G401.6 (cell line): ENCODE measurements around the gene SMARCA1.
"Not testable (repeated sequence)": the region's sequence is repeated elsewhere in the genome, so short reads cannot be mapped to it uniquely, and the experiment has no call there.

Experiments used
- FAIRE-seq: peaks from 2 replicates; lab custom pipeline; 2012; peaks lifted over from hg19 to GRCh38; lab: Jason Lieb, UNC

The SMARCA1 gene, protein sequence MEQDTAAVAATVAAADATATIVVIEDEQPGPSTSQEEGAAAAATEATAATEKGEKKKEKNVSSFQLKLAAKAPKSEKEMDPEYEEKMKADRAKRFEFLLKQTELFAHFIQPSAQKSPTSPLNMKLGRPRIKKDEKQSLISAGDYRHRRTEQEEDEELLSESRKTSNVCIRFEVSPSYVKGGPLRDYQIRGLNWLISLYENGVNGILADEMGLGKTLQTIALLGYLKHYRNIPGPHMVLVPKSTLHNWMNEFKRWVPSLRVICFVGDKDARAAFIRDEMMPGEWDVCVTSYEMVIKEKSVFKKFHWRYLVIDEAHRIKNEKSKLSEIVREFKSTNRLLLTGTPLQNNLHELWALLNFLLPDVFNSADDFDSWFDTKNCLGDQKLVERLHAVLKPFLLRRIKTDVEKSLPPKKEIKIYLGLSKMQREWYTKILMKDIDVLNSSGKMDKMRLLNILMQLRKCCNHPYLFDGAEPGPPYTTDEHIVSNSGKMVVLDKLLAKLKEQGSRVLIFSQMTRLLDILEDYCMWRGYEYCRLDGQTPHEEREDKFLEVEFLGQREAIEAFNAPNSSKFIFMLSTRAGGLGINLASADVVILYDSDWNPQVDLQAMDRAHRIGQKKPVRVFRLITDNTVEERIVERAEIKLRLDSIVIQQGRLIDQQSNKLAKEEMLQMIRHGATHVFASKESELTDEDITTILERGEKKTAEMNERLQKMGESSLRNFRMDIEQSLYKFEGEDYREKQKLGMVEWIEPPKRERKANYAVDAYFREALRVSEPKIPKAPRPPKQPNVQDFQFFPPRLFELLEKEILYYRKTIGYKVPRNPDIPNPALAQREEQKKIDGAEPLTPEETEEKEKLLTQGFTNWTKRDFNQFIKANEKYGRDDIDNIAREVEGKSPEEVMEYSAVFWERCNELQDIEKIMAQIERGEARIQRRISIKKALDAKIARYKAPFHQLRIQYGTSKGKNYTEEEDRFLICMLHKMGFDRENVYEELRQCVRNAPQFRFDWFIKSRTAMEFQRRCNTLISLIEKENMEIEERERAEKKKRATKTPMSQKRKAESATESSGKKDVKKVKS

DNA sequence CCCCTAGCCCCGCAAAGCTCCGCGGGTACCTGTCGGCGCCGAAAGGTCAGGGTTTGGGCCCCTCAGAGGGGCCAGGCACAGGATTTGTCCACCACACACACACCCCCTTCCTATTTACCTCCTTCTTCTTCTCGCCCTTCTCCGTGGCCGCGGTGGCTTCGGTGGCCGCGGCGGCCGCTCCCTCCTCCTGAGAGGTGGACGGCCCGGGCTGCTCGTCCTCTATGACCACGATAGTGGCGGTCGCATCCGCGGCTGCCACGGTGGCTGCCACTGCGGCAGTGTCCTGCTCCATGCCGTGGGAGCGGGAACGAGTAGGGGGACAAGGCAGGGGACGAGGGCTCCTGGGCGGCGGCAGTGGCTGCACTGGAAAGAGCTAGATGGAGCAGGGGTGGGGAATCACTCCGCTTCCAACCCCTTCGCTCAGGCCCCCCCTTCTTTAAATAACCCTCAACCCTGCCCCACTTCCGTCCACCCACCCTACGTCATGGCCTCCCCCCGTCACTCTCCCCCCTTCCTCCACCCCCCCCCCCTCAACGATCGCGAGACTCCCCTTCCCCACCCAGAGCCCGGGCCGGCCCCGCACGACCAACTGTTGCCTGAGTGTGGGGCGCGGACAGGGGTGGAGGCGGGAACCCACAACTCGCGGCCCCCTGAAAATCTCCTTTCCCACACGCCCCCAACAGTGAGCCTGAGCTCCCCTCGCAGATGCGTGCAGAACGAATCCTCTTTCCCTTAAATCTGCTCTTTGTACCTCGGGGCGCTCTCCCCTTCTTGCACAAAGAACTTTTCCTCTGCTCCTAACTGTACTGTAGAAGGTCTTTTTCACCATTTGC, at the start of gene SMARCA1:
TSS of gene SMARCA1 (minus strand) at position 412 of the 833 bp plus-strand sequence. CDS start at position 292, 120 bp downstream.
- no peak for FAIRE-seq

DNA sequence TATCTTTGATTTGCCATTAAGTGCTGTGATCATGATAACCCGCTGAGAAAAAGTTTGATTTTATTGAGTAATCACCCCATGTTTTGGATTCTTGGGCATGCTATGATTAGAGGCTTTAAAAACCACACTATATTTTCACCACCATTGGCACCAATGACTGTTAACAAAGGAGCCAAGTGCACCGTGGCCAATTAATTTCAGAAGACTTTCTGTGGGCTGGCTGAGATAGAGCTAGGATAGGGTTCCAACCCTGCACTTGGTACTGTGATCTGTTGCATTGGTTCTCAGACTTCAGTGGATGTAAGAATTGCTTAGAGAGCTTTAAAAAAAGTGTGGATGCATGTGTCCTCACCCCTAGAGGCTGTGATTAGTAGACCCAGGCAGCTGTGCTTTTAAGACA, 49.1 kb upstream of the SMARCA1 start:
- FAIRE-seq: no peak

DNA sequence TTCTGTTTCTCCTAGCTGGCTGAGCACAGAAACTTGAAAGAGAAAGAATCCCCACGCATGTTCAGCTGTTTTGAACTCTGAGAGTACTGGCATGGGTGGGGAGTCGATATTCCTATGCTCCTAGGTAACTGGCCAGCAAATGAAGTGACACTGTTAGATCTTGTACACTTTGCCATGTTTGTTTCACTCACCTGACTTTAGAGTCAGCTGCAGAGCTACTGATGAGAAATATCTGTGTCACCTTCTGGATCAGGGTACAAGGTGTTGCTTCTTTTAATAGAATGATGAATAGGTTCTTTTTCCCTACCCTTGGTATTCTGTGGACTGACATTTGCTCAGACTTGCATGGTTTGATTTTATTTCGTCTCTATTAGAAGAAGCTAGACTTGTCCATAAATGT, 45.1 kb upstream of the SMARCA1 start:
- FAIRE-seq: no peak

DNA sequence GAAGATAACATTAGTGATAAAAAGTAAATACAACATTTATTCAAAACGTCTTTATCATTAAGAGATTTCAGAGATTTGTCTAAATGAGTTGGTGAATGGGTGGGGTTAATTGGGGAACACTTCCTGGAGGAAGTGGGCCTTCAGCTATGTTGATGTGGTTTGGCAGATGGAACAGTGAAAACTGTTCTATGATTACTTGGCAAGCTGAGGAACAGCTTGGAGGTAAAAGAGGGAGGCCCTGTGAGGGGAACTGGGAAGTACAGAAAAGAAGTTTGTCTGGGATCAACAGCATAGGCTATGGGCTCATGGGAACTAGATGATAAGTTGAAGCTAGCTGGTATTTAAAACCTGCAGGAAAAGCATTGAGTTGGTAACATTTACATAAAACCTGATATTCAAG, 42.8 kb upstream of the SMARCA1 start:
- no peak for FAIRE-seq

DNA sequence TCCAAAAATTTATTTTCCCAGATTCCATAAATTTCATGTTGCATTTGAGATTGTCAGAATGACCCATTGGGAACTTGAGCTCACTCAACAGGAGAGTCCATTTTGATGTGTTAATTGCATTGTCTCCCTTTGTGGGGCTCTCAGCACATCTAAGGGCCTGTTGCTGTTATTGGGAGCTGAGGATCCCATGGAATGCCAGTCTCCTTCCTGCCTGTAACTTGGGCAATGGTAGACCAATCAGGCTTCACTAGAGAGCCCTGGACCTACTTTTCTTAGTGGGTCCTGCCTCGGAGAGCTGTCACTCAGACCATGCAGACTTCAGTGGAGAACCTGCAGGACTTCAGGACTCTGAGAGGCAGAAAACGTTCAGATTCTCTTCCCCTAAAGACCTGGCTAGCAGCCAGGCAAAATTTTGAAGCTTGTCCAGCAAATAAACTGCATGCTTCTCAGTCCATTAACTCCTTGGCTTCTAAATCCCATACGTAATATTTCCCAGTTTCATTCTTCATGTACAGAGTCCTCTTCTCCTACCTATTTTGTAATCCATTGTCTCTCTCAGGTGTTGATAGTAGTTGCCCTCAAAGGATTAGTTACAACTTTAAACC, 41.9 kb upstream of the SMARCA1 start:
- FAIRE-seq: no peak

DNA sequence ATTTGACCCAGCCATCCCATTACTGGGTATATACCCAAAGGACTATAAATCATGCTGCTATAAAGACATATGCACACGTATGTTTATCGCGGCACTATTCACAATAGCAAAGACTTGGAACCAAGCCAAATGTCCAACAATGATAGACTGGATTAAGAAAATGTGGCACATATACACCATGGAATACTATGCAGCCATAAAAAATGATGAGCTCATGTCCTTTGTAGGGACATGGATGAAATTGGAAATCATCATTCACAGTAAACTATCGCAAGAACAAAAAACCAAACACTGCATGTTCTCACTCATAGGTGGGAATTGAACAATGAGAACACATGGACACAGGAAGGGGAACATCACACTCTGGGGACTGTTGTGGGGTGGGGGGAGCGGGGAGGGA, 41.1 kb upstream of the SMARCA1 start:
- FAIRE-seq: not testable (repeated sequence)

DNA sequence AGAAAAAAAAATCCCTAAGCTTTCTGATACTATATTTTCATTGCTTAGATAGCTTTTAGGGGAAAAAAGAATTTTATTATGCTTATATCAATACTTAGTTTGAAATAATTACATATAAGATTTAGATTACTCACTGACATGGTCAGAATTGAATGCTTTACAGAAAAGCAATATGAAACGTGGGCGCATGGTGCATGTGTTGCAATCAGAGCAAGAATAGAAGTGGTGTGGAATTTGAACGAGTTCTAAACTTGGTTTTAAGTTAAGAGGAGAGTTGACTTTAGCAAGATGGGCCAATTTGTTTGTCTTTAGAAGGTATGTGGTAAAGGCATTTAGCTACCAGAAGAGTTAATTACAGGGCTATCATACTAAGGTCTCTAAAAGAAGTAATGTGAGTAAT, 38.2 kb upstream of the SMARCA1 start:
- no peak for FAIRE-seq

DNA sequence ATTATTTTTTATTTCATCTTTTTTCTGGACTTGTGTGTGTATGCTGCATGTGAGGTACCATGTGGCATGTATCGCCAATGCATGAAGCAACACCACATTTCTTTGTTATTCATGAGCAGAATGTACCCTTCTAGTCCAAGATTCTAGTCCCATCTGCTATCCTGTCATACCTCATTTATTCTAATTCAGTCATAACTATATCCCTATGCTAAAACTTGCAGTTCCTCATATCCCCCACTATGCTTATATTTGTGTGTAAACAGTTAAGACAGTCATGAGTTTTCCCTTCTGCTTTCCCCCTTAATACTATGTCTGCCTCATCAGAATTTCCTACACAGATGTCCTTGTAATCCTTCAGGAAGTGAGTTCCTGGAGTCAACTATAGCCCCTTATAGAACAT, 36.5 kb upstream of the SMARCA1 start:
- no peak for FAIRE-seq

DNA sequence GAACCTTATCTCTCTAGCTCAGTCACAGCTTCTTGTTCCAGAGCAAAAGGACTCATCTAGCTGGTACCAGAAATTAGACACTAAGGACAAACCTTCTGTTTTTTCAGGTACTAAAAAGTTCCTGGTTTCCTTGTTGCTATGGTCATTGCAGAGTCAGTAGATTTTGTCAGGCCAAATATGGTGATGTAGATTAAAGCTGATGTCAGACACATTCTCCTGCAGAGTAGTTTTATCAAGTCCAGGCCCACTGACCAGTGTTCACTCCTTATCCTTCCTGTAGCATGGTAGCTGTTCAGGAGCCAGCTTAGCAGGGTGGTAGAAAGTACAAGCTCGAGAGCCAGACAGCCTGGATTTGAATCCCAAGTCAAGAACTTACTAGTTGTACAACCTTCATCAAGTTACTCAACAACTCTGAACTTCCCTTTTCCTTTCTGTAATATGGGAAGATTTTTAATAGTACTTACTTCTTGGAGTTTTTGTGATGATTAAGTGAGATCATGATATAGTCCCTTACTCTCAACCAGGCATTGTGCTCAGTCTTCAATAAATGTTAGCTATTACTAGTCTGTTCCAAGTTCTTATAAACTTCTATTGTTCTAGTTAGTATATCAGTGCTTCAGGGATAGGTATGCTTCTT, 34.7 kb upstream of the SMARCA1 start:
- no peak for FAIRE-seq

DNA sequence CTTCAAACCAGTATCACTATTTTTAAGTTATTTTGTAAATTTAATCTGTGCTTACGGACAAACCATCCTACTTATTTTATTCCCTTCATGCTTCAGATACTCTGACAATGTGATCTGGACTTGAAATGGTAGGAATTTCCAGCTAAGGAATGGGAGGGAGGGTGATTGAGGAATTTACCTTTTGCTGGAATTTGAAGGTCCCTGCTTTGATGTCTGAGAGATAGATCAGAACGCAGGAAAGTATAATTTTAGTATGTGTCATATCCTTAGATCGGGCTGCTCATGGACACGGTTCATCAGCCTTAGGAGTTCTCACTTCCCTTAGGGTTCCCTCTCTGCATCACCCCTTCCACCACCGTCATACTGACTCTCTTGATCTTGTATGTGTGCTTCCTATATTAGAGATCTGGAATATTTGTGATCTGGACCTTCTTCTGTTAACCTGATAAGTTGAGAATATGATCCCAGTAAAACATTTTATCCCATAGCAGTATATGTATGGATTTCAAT, 33.6 kb upstream of the SMARCA1 start:
- FAIRE-seq: no peak

DNA sequence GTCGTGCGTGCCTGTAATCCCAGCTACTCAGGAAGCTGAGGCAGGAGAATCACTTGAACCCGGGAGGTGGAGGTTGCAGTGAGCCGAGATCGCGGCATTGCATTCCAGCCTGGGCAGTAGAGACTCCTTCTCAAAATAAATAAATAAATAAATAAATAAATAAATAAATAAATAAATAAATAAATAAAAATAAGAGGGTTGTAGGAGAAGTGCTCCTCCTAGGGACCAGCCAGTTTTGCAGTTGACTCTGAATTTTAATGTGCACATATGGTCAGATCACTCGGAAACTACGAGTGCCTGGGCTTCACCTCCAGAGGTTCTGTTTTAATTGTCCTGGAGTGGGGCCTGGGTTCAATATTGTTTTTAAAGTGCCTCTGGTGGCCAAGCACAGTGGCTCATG, 31.5 kb upstream of the SMARCA1 start:
- not testable (repeated sequence) for FAIRE-seq

DNA sequence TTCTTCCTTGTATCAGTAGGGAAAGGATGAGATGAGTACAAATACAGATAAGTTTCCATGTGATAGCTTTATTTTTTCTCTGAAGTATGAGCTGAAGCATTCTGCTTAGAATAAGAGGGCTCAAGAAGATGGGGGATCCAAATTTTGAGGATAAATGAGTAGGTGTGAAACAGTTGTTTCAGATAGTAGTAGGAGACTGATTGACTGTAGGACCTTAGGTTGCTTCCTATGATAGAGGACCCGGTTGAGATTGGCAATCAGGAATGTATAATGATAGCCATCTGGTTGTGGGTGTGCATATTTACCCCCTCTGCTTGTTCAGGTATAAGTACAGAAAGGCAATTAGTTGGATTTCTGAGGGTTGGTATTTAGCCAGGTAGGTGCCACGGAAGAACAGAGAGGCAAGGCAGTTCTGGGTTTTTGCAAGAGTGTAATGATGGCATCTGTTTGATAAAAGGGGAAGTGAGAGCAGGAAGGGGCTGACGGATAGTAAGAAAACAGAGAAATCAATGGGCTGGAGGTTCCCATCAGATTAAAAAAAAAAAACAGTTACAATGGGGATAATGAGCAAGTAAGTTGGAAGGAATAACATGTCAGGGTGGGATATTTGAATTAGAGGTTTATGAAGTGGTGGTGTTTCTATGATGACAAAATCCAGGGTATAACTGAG, 30.5 kb upstream of the SMARCA1 start:
- FAIRE-seq: no peak

DNA sequence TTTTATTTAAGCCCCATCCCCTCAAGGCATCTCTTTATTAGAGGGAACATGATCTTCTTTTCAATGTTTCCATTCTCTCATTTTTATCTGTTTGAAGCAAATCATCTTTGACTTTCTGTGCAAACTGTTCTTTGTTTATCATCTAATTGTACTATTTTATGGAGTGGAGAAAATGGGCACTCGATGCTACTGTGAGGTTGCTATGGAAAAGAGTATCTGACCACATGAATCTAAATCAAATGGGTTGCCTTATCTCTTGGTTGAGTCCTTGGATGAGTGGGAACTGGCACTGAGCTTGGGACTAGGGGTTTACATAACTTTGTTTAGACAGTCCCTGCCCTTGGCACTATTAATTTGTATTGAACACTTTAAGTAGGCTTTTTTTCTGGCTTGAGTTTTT, 25.8 kb upstream of the SMARCA1 start:
- FAIRE-seq: no peak

DNA sequence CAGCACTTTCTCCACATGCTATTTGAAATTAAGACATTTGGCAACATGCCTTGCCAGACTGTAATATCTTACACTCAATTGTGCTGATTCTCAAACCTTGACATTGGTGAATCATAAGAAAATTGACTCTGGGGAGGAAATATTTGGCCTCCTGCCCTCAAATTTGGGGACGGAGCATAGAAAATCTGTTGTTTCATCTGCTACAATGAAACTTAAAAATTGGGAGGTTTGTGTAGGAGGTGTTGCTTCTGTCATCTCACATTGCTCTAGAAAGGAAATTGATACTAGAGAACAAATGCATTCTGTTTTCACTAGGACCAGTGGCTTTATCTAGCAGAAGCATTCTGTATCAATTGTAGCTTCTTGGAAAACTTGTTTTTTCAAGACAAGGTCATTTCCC, 22.1 kb upstream of the SMARCA1 start:
- no peak for FAIRE-seq

DNA sequence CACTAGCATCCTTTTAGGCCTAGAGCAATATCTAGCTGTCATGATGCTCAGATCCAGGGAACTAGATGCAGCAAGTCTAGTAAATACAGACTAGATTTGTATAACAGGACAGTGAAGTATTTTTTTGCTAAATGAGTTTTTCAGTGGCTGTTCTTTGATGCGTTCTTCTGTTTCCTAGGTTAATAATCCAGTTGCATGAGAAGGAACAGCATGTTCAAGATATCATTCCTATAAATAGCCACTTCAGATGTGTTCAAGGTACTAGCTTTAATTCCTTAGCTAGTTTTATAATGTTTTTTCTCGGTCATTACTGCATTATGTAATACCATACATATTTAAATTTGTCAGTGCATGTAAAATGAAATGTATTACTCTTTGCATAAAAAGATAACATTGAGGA, 21.5 kb upstream of the SMARCA1 start:
- FAIRE-seq: no peak

DNA sequence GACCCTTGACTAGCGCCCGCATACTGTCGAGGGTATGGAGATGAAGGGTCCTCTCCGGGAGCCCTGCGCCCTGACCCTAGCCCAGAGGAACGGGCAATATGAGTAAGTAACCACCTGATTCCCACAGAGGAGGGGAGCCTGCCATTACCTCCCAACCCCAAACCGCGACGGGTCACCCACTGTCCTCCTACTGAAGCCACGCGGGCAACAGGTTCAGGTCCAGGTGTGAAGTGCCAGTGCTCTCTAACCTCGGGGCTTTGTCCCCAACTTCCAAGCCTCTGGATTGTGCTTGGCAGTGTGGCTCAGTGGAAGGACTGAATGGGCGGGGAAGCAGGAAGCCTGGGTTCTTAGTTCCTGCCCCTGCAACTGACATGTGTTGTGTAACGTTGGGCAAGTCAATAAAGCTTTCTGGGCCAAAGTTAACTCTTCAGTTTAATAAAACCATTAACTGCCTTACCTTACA, 17.5 kb upstream of the SMARCA1 start:
- FAIRE-seq: no peak

DNA sequence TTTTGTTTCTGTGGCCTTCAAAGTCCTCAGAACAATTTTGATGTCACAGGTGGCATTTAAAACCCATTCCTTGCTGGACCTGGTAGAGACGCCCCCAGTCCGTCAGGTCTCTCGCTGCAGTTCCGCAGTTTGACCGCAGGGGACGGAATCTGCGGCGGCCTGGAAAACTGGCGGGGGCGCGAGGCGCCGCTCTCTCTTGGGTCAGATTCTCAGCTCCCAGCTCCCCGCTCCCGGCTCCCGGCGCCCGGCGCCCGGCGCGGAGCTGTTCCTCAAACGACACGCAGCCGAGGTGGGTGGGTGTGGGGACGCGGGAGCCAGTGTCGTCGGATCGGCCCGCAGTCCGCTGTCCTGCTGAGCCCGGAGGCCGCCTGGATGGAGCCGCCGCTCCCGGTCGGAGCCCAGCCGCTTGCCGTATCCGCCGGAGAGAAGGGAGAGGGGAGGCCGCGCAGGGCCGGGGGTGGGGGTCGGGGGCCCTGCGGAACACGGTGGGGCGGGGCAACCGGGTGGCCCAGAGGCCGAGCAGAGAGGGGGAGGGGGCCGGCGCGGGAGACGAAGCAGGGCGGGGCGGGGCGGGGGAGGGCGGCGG, 16.9 kb upstream of the SMARCA1 start, which contains the start of gene OCRL:
TSS of gene OCRL (plus strand) at position 192 of the 586 bp plus-strand sequence. CDS start at position 373, 181 bp downstream.
- peak; percentile 19 for FAIRE-seq

DNA sequence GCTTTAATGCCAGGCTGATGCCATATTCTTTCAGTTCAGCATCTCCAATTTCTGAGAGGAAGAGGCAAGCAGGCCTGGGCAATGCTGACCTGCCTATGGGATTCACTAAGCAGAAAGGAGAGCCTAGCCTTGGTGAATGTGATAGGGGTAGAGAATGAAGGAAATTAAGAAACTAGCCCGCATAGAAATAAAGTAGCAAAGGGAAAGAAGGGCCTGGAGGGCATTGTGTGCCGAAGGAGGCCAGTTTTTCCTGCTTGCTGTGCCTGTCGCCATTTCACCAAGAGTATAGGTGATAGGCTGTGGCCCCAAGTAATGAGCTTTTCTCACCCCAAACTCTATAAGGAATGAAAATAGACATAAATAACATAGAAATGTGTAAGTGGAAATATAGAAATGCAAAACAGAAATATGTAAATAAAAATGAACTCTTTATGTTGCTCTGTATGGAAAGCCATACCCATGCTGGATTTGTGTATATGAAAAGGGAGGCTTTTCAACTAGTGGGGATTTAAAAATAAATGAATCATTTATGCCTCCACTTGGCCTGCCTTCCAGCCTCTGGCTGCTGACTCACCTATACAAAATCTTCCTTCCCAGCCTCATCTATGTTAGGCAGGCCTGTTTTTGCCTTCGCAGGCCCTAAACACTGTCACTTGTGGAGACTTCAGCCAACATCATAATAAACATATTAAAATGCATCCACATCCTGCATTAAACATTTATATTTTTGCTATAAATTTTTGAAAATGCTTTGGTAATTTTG, 11.7 kb upstream of the SMARCA1 start:
- no peak for FAIRE-seq

DNA sequence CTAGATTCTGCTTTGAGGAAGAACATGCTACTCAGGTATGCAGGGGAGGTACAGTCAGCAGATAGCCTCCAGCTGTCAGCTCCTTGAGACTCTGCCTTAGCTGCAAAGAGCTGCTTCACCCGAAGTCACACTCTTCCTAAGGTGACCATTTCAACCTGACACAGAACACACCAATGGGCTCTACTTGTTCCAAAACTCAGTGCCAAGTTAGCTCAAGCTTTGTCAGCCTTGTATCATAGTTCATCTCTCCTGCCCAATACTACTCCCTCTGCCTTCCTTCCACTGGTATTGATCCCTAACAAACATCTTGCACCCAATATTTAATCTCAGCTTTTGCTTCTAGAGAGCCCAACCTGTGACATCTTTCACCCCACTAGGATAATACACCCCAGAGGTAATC, 7.8 kb upstream of the SMARCA1 start:
- FAIRE-seq: no peak
